Measurements from ENCODE around the gene SPDYC.
"Not testable (repeated sequence)": the region's sequence is repeated elsewhere in the genome, so short reads cannot be mapped to it uniquely, and the experiment has no call there.

SPDYC gene

DNA sequence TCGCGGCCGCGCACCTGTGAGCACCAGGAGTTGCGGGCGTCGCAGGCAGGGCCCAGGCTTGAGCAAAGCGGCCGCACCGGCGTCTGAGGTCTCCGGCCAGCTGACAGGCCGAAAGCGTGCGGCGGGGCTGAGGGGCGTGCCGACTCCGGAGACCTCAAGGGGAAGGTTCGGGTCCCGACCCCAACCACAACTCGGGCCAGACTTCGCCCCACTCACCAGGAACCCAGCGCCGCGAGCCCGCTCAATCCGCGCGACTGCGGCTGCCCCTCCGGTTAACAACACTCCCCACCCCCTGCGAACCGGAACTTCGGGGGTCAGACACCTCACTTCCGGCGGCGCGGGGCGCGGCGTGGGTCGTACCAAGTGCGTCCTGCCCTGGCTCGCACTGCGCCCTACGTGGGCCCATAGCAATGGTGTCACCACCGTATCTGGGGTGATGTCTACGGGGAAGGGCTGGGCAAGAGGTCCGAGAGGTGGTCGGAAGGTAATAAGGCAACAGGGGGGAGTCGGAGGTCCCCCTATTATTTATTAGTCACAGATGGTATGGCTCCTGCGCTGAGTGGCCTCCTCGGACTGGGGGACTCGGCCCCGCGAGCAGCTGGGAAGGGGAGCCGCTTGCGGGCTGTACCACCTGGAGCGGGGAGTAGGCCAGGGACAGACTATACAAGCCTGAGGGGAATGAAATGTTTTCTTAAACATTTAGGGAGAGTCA, 35.6 kb upstream of the SPDYC start, which contains the start of gene SYVN1:
Gene SYVN1, minus strand, starts transcription at position 280 of the 712 bp plus-strand sequence. CDS start 918 bp downstream, outside the sequence.
- DNase-seq (ENCODE audit: low read depth, low spot score), result peak; percentile 95

DNA sequence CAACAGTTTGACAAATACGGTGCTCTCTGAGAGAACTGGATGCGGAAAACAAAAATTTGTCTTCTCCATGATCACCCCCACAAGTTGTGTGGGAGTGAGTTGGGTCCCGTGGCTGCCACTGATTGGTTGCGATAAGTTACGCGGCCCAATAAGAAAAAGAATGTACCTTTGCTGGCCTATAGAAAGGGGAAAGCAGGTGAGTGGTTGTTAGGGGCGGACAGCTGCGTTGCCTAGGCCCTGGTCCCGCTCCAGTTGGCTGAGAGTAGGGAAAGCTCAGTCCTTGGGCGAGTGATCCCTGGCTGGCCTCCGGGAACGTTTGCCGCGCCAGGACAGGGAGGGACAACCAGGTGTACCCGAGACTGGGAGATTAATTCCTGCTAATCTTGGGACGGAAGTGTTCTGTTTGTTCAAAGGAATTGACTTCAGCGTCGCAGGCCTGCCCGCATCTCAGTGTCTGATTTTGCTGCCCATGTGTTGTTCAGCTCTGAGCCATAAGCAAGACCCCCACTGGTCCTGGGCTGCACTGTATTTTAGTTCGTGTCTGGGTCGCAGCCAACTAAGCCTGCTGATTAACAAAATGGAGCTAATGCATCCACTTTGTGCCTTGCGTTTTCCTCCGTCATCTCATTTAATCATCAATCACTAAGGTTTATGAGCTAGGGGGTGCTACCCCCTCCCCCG, 34.9 kb upstream of the SPDYC start:
- peak; percentile 98 for DNase-seq (ENCODE audit: low read depth, low spot score)

DNA sequence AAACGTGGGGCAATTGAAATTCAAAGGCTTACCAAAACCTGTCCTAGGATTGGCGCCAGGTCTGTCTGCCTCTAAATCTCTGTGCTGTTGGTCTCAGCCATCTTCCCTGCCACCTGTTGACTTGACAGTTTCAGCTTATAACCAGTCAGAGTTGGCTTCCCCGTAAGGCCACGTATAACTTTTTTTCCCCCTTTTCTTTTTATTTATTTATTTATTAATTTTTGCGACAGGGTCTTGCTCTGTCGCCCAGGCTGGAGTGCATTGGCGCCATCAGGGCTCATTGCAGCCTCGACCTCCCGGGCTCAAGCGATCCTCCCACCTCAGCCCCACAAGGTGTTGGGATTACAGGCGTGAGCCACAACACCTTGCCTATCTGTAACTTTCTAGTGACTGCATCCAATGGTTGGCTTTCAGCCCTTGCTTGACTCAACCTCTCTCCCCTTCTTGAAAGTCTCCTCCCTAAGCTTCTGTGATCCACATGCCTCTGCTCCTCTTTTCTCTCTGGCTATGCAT, 34.3 kb upstream of the SPDYC start:
- DNase-seq (ENCODE audit: low read depth, low spot score), result no peak

DNA sequence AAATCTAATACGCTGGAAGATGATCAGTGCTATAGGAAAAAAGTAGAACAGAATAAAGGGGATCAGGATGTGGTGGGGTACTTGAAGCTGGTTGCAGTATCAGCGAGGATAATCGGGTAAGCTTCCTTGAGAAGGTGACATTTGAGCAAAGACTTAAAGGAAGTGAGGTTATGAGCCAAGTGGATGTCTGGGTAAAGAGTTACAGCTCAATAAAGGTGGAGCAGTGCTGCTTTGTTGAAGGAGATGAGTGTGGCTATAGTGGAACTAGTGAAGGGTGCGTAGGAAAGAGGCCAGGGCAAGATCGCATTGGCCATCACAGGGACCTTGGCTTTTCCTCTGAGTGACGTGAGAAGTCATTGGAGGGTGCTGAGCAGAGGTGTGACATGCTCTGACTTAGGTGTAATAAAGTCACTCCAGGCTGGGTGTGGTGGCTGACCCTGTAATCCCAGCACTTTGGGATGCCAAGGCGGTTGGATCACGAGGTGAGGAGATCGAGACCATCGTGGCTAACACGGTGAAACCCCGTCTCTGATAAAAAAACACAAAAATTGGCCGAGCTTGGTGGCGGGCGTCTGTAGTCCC, 33.4 kb upstream of the SPDYC start:
- no peak for DNase-seq (ENCODE audit: low read depth, low spot score)

DNA sequence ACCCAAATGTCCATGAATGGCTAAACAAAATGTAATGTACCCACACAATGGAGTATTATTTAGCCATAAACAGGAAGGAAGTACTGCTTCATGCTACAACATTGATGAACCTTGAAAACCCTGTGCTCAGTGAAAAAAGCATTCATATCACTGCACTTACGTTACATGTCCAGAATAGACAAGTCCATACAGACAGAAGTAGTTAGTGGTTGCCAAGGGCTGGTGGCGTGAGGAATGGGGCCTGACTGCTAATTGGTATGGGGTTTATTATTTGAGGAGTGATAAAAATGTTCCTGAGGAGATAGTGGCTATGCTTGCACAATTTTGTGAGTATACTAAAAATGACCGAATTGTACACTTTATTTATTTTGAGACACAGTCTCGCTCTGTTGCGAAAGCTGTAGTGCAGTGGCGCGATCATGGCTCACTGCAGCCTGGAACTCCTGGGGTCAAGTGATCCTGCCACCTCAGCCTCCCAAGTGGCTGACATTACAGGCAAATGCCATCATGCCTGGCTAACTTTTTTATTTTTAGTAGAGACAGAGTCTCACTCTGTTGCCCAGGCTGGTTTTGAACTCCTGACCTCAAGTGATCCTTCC, 28.0 kb upstream of the SPDYC start:
- no peak for DNase-seq (ENCODE audit: low read depth, low spot score)

DNA sequence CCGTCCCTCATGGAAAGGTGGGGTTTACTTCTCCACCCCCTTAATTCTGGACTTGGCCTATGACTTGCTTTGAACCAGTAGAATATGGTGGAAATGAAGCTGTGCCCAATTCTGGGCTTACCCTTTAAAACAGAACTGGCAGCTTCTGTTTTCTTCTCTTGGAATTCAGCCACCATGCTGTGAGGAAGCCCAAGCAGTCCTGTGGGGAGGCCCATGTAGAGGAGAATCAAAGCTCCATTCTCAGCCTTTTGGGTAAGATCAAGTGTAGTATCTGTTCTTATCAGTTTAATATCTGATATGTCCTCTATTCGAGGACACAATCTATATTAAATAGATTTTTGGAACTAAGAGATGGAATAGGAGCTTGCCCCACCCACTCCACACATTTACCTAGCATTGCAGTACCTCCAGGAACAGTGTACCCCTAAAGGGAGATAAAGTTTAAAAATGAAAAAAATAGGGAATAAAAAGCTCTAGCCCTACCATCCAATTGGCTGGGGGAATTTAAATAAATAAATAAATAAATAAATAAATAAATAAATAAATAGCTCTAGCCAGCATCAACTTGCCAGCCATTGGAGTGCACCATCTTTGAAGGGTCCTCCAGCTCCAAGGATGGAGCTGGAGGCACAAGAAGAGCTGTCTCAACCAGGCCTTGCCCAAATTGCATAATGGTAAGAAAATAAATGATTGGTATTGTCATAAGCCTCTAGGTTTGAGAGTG, 22.5 kb upstream of the SPDYC start:
- no peak for DNase-seq (ENCODE audit: low read depth, low spot score)

DNA sequence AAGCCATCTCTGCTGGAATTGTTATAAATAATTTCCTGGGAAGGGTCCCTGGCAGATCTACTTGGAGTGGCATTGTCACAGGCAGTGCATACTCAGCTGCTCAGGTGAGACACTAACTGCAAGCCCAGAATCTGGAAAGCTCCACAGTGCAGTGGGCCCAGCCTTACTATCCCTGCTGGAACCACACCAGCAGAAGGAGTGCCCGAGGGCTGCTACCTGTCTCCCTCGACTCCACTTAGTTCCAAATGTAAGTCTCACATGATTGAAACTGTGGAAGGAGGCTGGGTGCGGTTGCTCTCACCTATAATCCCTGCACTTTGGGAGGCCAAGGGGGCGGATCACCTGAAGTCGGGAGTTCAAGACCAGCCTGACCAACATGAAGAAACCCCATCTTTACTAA, 21.4 kb upstream of the SPDYC start:
- DNase-seq (ENCODE audit: low read depth, low spot score), result no peak

DNA sequence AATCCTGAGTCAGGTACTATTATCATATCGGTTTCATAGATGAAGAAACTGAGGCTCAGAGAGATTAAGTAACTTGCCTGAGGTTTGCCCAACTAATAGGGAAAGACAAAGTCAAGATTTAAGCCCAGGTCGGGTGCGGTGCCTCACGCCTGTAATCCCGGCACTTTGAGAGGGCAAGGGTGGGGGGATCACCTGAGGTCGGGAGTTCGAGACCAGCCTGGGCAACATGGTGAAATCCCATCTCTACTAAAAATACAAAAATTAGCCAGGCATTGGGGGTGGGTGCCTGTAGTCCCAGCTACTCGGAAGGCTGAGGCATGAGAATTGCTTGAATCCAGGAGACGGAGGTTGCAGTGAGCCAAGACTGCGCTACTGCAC, 19.9 kb upstream of the SPDYC start:
- DNase-seq (ENCODE audit: low read depth, low spot score), result not testable (repeated sequence)

DNA sequence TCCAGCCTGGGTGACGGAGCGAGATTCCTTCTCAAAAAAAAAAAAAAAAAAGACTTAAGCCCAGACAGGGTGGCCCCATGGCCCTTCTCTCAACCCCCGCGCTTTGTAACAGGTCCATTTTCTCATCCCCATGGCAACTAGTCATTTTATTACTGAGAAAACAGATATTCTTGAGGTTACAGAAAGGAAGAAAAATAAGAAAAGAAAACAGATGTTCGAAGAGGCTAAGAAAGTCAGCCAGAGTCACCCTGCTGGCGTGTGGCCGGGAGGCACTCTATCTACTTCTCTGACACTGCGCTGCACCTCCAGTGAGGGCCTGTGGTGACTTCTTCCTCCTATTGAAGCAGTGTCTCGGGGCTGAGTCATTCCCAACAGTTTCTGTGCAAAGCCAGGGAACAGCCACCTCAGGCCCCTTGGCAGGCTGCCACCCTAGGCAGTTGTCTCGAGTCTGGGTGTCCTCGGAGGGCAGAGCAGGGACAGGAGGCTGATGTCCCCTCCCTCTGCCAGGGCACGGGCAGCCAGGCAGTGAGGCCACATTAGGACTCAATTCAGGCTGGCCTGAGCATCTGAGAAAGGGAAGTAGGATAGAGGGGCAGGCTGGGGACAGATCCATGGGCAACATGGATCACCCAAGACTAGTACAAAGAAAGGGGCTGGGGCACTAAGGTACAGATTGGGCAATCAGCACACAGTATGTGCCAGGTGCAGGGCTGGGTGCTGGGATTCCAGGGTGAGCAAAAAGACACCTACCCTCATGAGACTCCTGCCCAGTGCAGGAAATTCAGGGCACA, 19.3 kb upstream of the SPDYC start:
- DNase-seq (ENCODE audit: low read depth, low spot score), result peak; percentile 90

DNA sequence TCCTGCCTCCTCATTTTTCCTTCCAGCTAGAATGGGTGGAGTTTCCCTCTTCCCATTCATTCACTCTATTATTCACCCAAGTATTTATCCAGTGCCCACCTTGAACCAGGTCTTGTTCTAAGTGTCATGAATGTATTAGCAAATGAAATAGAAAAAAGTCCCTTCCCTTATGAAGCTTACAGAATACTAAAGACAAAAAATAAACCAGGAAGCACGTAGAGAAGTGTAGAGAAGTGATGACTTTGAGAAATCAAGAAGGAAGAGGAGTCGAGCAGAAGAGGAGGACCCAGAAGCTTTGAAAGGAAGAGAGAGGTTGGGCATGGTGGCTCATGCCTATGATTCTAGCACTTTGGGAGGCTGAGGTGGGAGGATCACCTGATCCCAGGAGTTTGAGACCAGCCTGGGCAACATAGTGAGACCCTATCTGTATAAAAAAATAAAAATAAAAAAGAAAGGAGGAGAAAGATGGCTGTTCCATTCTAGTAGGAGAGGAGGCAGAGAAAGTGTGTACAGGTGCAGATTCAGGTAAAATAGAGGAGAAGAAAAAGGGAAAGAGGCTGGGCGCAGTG, 18.6 kb upstream of the SPDYC start:
- no peak for DNase-seq (ENCODE audit: low read depth, low spot score)

DNA sequence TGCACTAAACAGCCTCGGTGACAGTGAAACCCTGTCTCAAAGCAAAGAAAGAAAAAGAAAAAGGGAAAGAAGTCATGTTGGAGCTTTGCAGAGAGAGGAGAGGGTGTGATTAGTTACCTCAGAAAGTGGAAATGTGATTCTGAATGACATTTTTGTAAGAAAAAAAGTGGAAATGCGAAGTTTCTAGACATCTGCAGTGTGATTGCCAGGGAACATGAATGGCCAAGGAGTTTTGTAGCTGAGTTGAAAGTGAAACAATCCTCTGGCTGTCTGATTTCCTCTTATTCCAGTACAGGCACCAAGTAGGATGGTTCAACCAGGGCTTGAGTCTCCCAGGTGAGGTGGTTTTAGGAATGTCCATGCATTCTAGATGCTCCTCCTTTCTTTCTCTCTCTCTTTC, 17.9 kb upstream of the SPDYC start:
- no peak for DNase-seq (ENCODE audit: low read depth, low spot score)

DNA sequence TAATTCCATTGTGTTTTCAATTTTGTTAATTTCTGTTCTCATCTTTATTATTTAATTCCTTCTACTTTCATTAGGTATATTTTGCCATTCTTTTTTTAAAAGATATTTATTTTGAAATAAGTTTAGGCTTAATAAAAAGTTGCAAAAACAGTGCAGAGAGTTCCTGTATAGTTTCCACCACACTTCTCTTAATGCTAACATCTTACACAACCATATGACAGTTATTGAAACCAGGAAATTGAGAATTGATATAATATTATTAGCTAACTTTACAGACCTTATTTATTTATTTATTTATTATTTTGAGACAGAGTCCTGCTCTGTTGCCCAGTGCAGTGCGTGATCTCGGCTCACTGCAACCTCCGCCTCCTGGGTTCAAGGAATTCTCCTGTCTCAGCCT, 13.8 kb upstream of the SPDYC start:
- no peak for DNase-seq (ENCODE audit: low read depth, low spot score)

DNA sequence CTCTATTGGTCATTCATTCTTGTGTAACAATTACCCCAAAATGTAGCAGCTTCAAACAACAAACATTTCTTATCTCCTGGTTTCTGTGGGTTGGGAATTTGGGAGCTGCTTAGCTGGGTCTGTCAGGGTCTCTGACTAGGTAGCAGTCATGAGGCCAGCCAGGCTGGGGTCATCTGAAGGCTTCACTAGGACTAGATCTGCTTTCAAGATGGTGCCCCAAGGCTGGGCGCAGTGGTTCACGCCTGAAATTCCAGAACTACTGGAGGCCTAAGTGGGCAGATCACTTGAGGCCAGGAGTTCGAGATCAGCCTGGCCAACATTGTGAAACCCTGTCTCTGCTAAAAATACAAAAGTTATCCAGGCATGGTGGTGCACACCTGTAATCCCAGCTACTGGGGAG, 13.1 kb upstream of the SPDYC start:
- DNase-seq (ENCODE audit: low read depth, low spot score), result no peak

DNA sequence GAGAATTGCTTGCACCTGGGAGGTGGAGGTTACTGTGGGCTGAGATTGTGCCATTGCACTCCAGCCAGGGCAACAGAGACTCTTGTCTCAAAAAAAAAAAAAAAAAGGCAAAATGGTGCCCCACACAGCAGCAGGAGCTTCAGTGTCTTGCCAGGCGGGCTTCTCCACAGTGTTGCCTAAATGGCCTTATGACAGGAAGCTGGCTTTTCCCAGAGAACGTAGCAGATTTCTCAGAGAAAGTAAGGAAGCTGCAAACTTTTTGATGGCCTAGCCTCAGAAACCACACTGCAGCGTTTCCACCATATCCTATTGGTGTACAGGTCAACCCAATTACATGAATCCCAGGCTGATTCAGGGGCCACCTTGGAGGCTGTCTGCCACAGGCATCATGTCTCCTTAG, 12.7 kb upstream of the SPDYC start:
- no peak for DNase-seq (ENCODE audit: low read depth, low spot score)

DNA sequence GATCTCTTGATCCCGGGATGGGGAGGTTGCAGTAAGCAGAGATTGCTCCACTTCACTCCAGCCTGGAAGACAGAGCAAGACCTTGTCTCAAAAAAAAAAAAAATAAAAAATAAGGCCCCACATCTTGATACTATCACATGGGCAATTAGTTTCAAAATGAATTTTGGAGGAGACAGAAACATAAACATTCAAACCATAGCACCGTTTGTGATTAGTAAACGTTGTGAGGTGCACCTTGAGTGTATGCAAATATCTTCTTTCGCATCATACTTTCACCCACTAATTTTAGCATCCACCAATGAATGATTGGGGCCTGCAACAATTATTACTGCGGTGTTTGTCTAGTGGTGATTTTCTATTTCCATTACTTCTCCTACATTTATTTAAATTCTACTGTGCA, 11.0 kb upstream of the SPDYC start:
- DNase-seq (ENCODE audit: low read depth, low spot score), result no peak

DNA sequence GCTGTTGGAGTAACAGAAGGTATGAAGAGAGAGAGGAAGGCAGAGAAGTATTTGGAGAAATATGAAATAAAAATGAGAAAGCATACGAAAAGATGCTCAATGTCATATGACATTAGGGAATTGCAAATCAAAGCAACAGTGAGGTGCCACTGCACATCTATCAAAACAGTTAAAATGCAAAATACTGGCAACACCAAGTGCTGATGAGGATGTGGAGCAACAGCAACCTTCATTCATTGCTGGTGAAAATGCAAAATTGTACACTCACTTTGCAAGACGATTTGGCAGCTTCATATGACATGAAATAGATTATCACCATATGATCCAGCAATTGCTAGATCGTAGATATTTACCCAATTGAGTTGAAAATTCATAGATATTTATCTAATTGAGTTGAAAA, 9.4 kb upstream of the SPDYC start:
- DNase-seq (ENCODE audit: low read depth, low spot score), result no peak

DNA sequence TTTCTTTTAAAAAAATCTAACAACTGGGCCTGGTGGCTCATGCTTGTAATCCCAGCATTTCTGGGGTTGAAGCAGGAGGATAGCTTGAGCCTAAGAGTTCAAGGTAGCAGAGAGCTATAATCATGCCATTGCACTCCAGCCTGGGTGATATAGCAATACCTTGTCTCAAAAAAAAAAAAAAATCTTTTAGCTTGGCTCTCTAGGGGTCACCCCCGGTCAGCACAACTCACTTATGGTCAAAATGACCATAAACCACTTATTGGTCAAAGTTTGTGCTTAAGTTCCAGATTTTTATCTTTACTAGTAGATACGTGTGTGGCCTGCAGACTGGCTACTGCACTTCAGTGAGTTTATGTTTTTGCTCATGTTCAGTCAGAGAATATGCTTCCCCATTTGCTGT, 6.3 kb upstream of the SPDYC start:
- no peak for DNase-seq (ENCODE audit: low read depth, low spot score)

DNA sequence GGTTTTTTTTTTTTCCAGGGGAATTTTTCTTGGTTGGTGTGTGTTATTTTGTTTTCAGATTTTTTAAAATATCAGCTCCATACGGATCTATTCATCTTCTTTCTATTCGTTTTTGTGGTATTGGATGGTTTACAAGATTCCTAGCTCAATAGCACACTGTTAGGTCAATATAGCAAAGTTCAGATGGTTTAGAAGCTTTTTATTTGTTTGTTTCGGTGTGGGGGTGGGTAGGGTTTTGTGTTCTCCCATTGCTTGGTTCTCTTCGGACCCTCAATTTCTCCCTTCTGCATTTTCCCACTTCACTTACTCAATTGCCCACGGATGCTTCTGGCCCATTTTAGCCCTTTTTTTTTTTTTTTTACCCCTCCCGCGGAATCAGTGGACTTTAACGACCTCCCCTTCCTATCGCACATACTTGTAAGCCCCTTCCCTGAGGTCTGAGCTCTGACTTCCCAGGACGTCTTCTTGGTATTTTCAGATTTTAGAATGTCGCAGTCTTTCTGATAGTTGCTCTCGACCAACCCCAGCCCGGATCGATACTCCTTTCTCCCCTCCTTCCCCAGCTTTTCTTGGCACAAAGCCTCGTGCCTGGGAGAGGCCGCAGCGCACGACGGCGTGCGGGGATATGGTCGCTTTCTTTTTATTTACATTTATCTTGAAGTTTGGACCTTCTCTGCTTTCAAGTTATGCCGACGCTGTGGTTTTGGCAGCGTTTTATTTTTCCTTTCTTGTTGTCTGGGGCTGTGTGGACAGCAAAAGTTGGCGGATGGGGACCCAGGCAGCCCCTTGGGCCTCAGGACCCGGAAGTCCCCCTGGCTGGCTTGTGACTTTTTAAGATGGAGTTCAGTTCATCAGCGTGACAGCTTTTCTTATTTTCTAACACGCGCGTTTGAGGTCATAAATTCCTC, 4.4 kb upstream of the SPDYC start:
- DNase-seq (ENCODE audit: low read depth, low spot score), result no peak

DNA sequence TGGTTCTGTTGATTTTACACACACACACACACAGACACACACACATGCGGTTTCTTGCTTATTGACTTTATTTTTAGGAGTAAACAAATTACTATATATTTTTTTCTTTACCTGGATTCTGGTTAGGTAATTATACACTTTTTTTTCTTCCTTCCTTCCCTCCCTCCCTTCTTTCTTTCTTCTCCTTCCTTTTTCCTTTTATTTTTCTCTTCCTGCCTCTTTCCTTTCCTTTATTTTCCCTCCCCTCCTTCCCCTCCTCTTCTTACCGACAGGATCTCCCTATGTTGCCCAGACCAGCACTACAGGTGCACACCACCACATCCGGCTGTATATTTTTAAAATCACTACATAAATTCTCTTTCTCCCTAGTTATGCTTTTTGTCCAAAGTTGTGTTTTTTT, 3.1 kb upstream of the SPDYC start:
- no peak for DNase-seq (ENCODE audit: low read depth, low spot score)

DNA sequence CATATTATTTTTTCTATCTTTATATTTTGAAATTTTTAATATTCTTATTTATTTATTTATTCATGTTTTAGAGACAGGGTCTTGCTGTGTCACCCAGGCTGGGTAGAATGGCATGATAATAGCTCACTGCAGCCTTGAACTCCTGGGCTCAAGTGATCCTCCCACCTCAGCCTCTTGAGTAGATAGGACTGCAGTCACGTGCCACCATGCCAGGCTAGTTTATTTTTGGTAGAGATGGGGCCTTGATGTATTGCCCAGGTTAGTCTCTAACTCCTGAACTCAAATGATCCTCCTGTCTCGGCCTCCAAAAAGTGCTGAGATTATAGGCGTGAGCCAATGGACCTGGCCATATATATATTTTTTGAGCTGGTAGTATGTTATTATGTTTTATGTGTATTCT, 2.4 kb upstream of the SPDYC start:
- DNase-seq (ENCODE audit: low read depth, low spot score), result no peak
